Thymus (tissue), 11 donors: ENCODE results near the gene B3GAT1. TPM values are rescaled to one million over a fixed set of nuclear protein-coding genes. Genes with fewer than 3 reads are reported as not detected.

ENCODE experiments used
- DNase-seq, 9 donors: peaks; one replicate each; pipeline ENCODE4 v3.0.0-alpha.2; 2013; ENCODE audit warnings: low spot score in 9 of 9, low read depth in 6 of 9, missing footprints in 1 of 9
- H3K27ac ChIP-seq, 2 donors: one replicate each; pipeline ENCODE4 v1.5.1; 2013; ENCODE audit warnings: control low read depth in 1 of 2, low read depth in 1 of 2, low read length in 1 of 2, mild to moderate bottlenecking in 1 of 2, moderate library complexity in 1 of 2
- H3K27me3 ChIP-seq, 2 donors: one replicate each; pipeline ENCODE4 v1.5.1; 2013; ENCODE audit warnings: low read length in 1 of 2; ENCODE audit not compliant: control insufficient read depth in 2 of 2, insufficient read depth in 1 of 2
- H3K36me3 ChIP-seq, 2 donors: one replicate each; pipeline ENCODE4 v1.5.1; 2013; ENCODE audit warnings: low read length in 1 of 2, mild to moderate bottlenecking in 1 of 2, moderate library complexity in 1 of 2; ENCODE audit not compliant: control insufficient read depth in 2 of 2, insufficient read depth in 2 of 2
- H3K4me1 ChIP-seq, 2 donors: one replicate each; pipeline ENCODE4 v1.5.1; 2013; ENCODE audit warnings: low read length in 2 of 2; ENCODE audit not compliant: control insufficient read depth in 2 of 2, insufficient read depth in 2 of 2
- H3K4me3 ChIP-seq, 2 donors: one replicate each; pipeline ENCODE4 v1.5.1; 2013; ENCODE audit warnings: low read length in 2 of 2, control low read depth in 1 of 2, mild to moderate bottlenecking in 1 of 2
- H3K9me3 ChIP-seq, 2 donors: one replicate each; pipeline ENCODE4 v1.5.1; 2013; ENCODE audit warnings: low read length in 1 of 2, mild to moderate bottlenecking in 1 of 2; ENCODE audit not compliant: control insufficient read depth in 2 of 2, insufficient read depth in 1 of 2
- WGBS: extraction: QIAGEN DNeasy Blood & Tissue Kit; methylation state at CpG from one replicate; pipeline ENCODE4 v1.1.7; 2013; 5-methylcytosine and 5-hydroxymethylcytosine counted together
- polyA plus RNA-seq: library from polyadenylated mRNA; stranded (reverse); fragments of 200-250 nt; gene quantifications from one replicate; pipeline ENCODE4 v1.2.3, GENCODE V29; 2013
- total RNA-seq: library from RNA; stranded (reverse); fragments of 120-200 nt; gene quantifications from one replicate; pipeline ENCODE4 v1.2.4, GENCODE V29; 2013
- donor health status: healthy.

B3GAT1 gene
- total and polyA plus RNA-seq, 2 donors = 0.24 to 0.43 TPM

GRCh38 chr11:134342572-134343340, 69.3 kb downstream of the B3GAT1 start:
- 96% methylated on average over 30 of the region's 30 CpGs for WGBS
- DNase-seq = no peak
- H3K36me3 ChIP-seq = no peaks in the 10 kb centered on the region
- H3K4me1 ChIP-seq = no peaks in the 10 kb centered on the region
- H3K4me3 ChIP-seq = no peak overlapping the region
- H3K27ac ChIP-seq = no peak overlapping the region
- peaks cover 0 to 16% of the 10 kb centered on the region in 2 donors for H3K27me3 ChIP-seq
- no peaks in the 10 kb centered on the region for H3K9me3 ChIP-seq

GRCh38 chr11:134341805-134342571, 70.1 kb downstream of the B3GAT1 start:
- Histone ChIP-seq H3K27ac (no peak overlapping the region), H3K36me3 (no peaks in the 10 kb centered on the region), H3K4me3 (no peak overlapping the region), H3K4me1 (no peaks in the 10 kb centered on the region), H3K9me3 (no peaks in the 10 kb centered on the region), H3K27me3 (peaks cover 0 to 16% of the 10 kb centered on the region in 2 donors)
- no peak for DNase-seq
- 95% methylated on average over 68 of the region's 68 CpGs for WGBS

GRCh38 chr11:134340354-134340964, 71.6 kb downstream of the B3GAT1 start:
- H3K27ac ChIP-seq = no peak overlapping the region
- DNase-seq = no peak
- no peaks in the 10 kb centered on the region for H3K36me3 ChIP-seq
- H3K4me3 ChIP-seq = no peak overlapping the region
- H3K27me3 ChIP-seq = peaks cover 0 to 19% of the 10 kb centered on the region in 2 donors
- 94% methylated on average over 11 of the region's 11 CpGs for WGBS
- no peaks in the 10 kb centered on the region for H3K4me1 ChIP-seq
- no peaks in the 10 kb centered on the region for H3K9me3 ChIP-seq

GRCh38 chr11:134339756-134340155, 72.3 kb downstream of the B3GAT1 start:
- no peaks in the 10 kb centered on the region for H3K9me3 ChIP-seq
- H3K27me3 ChIP-seq = peaks cover 0 to 19% of the 10 kb centered on the region in 2 donors
- no peak overlapping the region for H3K4me3 ChIP-seq
- H3K27ac ChIP-seq = no peak overlapping the region
- 96% methylated on average over 4 of the region's 4 CpGs for WGBS
- no peak for DNase-seq
- H3K4me1 ChIP-seq = no peaks in the 10 kb centered on the region
- H3K36me3 ChIP-seq = no peaks in the 10 kb centered on the region

- Histone ChIP-seq H3K4me1 (no peaks in the 10 kb centered on the region), H3K27me3 (peaks cover 0 to 25% of the 10 kb centered on the region in 2 donors), H3K36me3 (no peaks in the 10 kb centered on the region), H3K27ac (no peak overlapping the region), H3K4me3 (no peak overlapping the region), H3K9me3 (no peaks in the 10 kb centered on the region)
- WGBS = 95% methylated on average over 7 of the region's 7 CpGs
- DNase-seq = no peak
Observed at GRCh38 chr11:134338654-134339053, 73.4 kb downstream of the B3GAT1 start.

GRCh38 chr11:134338068-134338467, 74.0 kb downstream of the B3GAT1 start:
- H3K4me1 ChIP-seq = no peaks in the 10 kb centered on the region
- H3K9me3 ChIP-seq = no peaks in the 10 kb centered on the region
- peaks cover 1 to 26% of the 10 kb centered on the region in 2 donors for H3K27me3 ChIP-seq
- no peak for DNase-seq
- no peaks in the 10 kb centered on the region for H3K36me3 ChIP-seq
- WGBS = 98% methylated on average over 15 of the region's 15 CpGs
- H3K27ac ChIP-seq = no peak overlapping the region
- no peak overlapping the region for H3K4me3 ChIP-seq

GRCh38 chr11:134337051-134337450, 75.0 kb downstream of the B3GAT1 start:
- peaks cover 0 to 4% of the 10 kb centered on the region in 2 donors for H3K4me1 ChIP-seq
- H3K27me3 ChIP-seq = peaks cover 11 to 29% of the 10 kb centered on the region in 2 donors
- H3K36me3 ChIP-seq = no peaks in the 10 kb centered on the region
- no peak for DNase-seq
- WGBS = 96% methylated on average over 4 of the region's 4 CpGs
- H3K27ac ChIP-seq = no peak overlapping the region
- H3K9me3 ChIP-seq = no peaks in the 10 kb centered on the region
- H3K4me3 ChIP-seq = no peak overlapping the region

- H3K27me3 ChIP-seq = peaks cover 24 to 43% of the 10 kb centered on the region in 2 donors
- DNase-seq = no peak
- H3K27ac ChIP-seq = no peak overlapping the region
- 96% methylated on average over 10 of the region's 10 CpGs for WGBS
- no peak overlapping the region for H3K4me3 ChIP-seq
- H3K4me1 ChIP-seq = peaks cover 0 to 11% of the 10 kb centered on the region in 2 donors
- no peaks in the 10 kb centered on the region for H3K36me3 ChIP-seq
- H3K9me3 ChIP-seq = no peaks in the 10 kb centered on the region
Observed at GRCh38 chr11:134334796-134335571, 77.1 kb downstream of the B3GAT1 start.
